ENCODE measurements around the gene AHCYL1. TPM values are rescaled to one million over a fixed set of nuclear protein-coding genes. Genes with fewer than 3 reads are reported as not detected.

Gene AHCYL1
- total and polyA plus RNA-seq, 2 of the 8 experiments (the other 6 are each of a cell fraction or from before 2014, with no cell fraction given) = 64.5 to 95.9 TPM

DNA sequence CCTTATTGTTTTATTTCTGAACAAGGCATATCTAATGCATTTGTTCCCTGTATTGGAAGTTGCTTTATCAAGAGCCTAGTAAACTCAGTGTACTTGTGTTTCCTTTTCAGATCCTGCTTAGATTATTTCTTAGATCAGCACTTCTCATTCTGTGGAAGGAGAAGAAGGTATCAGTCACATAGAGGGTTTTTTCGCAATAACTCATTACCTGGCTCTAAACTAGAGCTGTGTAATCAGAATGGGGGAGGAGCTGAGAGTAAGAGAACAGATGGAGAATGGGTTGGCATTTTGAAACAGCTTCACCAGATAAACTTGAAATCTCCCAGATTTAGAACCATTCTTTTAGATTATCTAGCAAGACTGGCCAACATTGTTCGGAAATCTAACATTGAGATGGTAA, 11.0 kb downstream of the AHCYL1 start:
- Histone ChIP-seq H2BK12ac (ENCODE audit: low read depth, low read length) (no peak overlapping the region), H3K56ac (replicated peaks; ENCODE audit: insufficient read length, low read depth, low read length) (no peak overlapping the region), H3K4ac (replicated peaks; ENCODE audit: insufficient read length, low read depth, low read length) (no peak overlapping the region), H2BK5ac (ENCODE audit: low read depth, low read length) (no peak overlapping the region), H3K9me3 (ENCODE audit: insufficient read depth in 2 of 2, low read depth in 1 of 2, low read length in 1 of 2) (no peaks in the 10 kb centered on the region), H2BK120ac (replicated peaks; ENCODE audit: low read depth, low read length) (no peak overlapping the region), H4K5ac (ENCODE audit: insufficient read length, low read depth, low read length) (no peak overlapping the region), H3K23me2 (ENCODE audit: low read depth, low read length) (no peaks in the 10 kb centered on the region), H3K23ac (ENCODE audit: insufficient read length) (no peak overlapping the region), H3K79me1 (ENCODE audit: low read depth, low read length) (peaks cover 5% of the 10 kb centered on the region), H4K91ac (replicated peaks; ENCODE audit: insufficient read length, low read length) (no peak overlapping the region), H3K27me3 (replicated peaks in 1 of 4; ENCODE audit: control insufficient read depth in 3 of 4, extremely low read depth in 1 of 4, insufficient read depth in 3 of 4, low read length in 3 of 4) (no peaks in the 10 kb centered on the region), H3K9ac (replicated peaks in 1 of 4; ENCODE audit: extremely low read depth in 1 of 4, low read depth in 3 of 4, low read length in 3 of 4) (no peak overlapping the region), H3K18ac (ENCODE audit: extremely low read depth, low read length) (no peak overlapping the region), H2AFZ (ENCODE audit: low read length) (no peak overlapping the region), H3K27ac (ENCODE audit: low read depth, low read length) (no peak overlapping the region), H3K4me2 (ENCODE audit: insufficient read depth in 1 of 2, low read depth in 2 of 2, low read length in 2 of 2) (no peak overlapping the region), H2AK5ac (ENCODE audit: low read depth, low read length) (no peak overlapping the region), H3K4me1 (replicated peaks in 1 of 4; ENCODE audit: control insufficient read depth in 3 of 4, insufficient read depth in 4 of 4, low read length in 3 of 4) (no peaks in the 10 kb centered on the region), H3K79me2 (ENCODE audit: control insufficient read depth in 1 of 2, insufficient read depth in 2 of 2, low read length in 2 of 2) (peaks cover 5 to 70% of the 10 kb centered on the region in 2 experiments), H2BK15ac (ENCODE audit: low read length) (no peak overlapping the region), H4K8ac (ENCODE audit: extremely low read depth, insufficient read depth, low read length) (no peak overlapping the region), H3K14ac (ENCODE audit: insufficient read length) (no peak overlapping the region), H3K36me3 (ENCODE audit: control insufficient read depth in 2 of 4, insufficient read depth in 4 of 4, low read length in 3 of 4) (peaks cover 0 to 5% (median 0%) of the 10 kb centered on the region in 4 experiments; a peak in 1 of 8 replicates), H4K20me1 (replicated peaks in 1 of 2; ENCODE audit: control insufficient read depth in 1 of 2, insufficient read depth in 2 of 2, low read length in 2 of 2) (peaks cover 4 to 9% of the 10 kb centered on the region in 2 experiments), H3K4me3 (ENCODE audit: extremely low read depth in 1 of 4, insufficient read depth in 2 of 4, low read depth in 3 of 4, low read length in 4 of 4) (no peak overlapping the region), H2BK20ac (ENCODE audit: low read length) (no peak overlapping the region)
- POLR2A ChIA-PET (ENCODE audit: partially characterized antibody) = interaction anchor here (1.0 to 4.0 kb wide), 4 partner anchors 9 to 56 kb away, joined by 3 to 19 read pairs (median 3); partner anchors contain the start of gene AHCYL1
- 95% methylated on average over 2 of the region's 2 CpGs; no CpG with 5 or more reads in 1 of the 2 experiments for WGBS, 2 experiments (ENCODE audit: extremely low coverage in 1 of 2, insufficient coverage in 1 of 2, insufficient read length in 1 of 2, insufficient replicate concordance in 2 of 2, low coverage in 1 of 2, low lambda C conversion rate in 2 of 2, missing lambda C conversion rate in 1 of 2)
- TF ChIP-seq SIN3A (conservative IDR thresholded peaks at IDR 0.05 in 1 of 2, IDR thresholded peaks at IDR 0.05 in 1 of 2; ENCODE audit: low read depth in 1 of 2, low read length in 2 of 2) = no peak
- no peak for TF ChIP-seq KDM1A (IDR thresholded peaks at IDR 0.05; ENCODE audit: borderline replicate concordance, low read length)
- no peak for TF ChIP-seq CTBP2 (IDR thresholded peaks at IDR 0.05; ENCODE audit: borderline replicate concordance, insufficient read depth, insufficient read length, low read length)
- no peak for TF ChIP-seq TAF7 (optimal IDR thresholded peaks at IDR 0.05; ENCODE audit: borderline replicate concordance, low read depth, low read length)
- no peak for TF ChIP-seq EZH2 (IDR thresholded peaks at IDR 0.05; ENCODE audit: low read depth, low read length, severe bottlenecking)
- TF ChIP-seq CHD2 (IDR thresholded peaks at IDR 0.05; ENCODE audit: low read length) = no peak
- no peak for TF ChIP-seq SIRT6 (IDR thresholded peaks at IDR 0.05; ENCODE audit: low read length)
- no peak for FAIRE-seq
- no peak for DNase-seq (ENCODE audit: low read depth in 1 of 2, low spot score in 2 of 2)
- CTCF ChIA-PET (ENCODE audit: partially characterized antibody) = interaction anchor here (1.0 to 4.8 kb wide), 4 partner anchors 11 to 221 kb away, joined by 3 to 22 read pairs (median 4); partner anchors contain the start of gene AHCYL1

All from H1 (cell line).